Peyer's patch (tissue), 4 donors: ENCODE data around the gene ADAP1. TPM values are rescaled to one million over a fixed set of nuclear protein-coding genes. Genes with fewer than 3 reads are reported as not detected.

Experiments used
- DNase-seq, 3 donors: peaks; one replicate each; pipeline ENCODE4 v3.0.0-alpha.2; 2017 to 2019
- H3K27ac ChIP-seq, 4 donors: fragments of 200-600 bp; sonication (generic); one replicate each; pipeline ENCODE4 v1.5.1; 2016 to 2019
- H3K27me3 ChIP-seq, 2 donors: fragments of 200-600 bp; sonication (generic); one replicate each; pipeline ENCODE4 v1.5.1; 2019
- H3K36me3 ChIP-seq, 3 donors: fragments of 200-600 bp; sonication (generic); one replicate each; pipeline ENCODE4 v1.5.1; 2016 to 2019
- H3K4me1 ChIP-seq, 4 donors: fragments of 200-600 bp; sonication (generic); one replicate each; pipeline ENCODE4 v1.5.1; 2016 to 2019
- H3K4me3 ChIP-seq, 4 donors: fragments of 200-600 bp; sonication (generic); 1 replicate in 3 of 4; 2 replicates in 1 of 4; pipeline ENCODE4 v1.5.1; 2016 to 2019; ENCODE audit warnings: mild to moderate bottlenecking in 1 of 4
- H3K9me3 ChIP-seq, 4 donors: fragments of 200-600 bp; sonication (generic); one replicate each; pipeline ENCODE4 v1.5.1; 2016 to 2019; ENCODE audit warnings: mild to moderate bottlenecking in 1 of 4
- POLR2A ChIP-seq, 2 donors: fragments of 450-650 bp; IDR thresholded peaks; one replicate each; pipeline ENCODE4 v1.5.1; 2017; ENCODE audit warnings: antibody characterized with exemption in 2 of 2, mild to moderate bottlenecking in 2 of 2, moderate library complexity in 2 of 2
- total RNA-seq, 4 donors: library from RNA; depleted of rRNA; stranded (reverse); fragments of >200 nt; gene quantifications; one replicate each; pipeline ENCODE4 v1.1.0, GENCODE V29; 2016
- TF ChIP-seq, protein P1 (sequence below), 6 experiments: fragments of 450-650 bp in 4 of 6; fragments of 200-600 bp in 2 of 6; sonication (generic) in 1 of 6; IDR thresholded peaks; one replicate each; pipeline ENCODE4 v1.5.1; 2017 to 2019; ENCODE audit warnings: antibody characterized with exemption in 6 of 6, mild to moderate bottlenecking in 3 of 6, moderate library complexity in 1 of 6

Gene ADAP1
- total RNA-seq, 4 donors from 2014 or later = 102 to 146 (median 133) TPM

DNA sequence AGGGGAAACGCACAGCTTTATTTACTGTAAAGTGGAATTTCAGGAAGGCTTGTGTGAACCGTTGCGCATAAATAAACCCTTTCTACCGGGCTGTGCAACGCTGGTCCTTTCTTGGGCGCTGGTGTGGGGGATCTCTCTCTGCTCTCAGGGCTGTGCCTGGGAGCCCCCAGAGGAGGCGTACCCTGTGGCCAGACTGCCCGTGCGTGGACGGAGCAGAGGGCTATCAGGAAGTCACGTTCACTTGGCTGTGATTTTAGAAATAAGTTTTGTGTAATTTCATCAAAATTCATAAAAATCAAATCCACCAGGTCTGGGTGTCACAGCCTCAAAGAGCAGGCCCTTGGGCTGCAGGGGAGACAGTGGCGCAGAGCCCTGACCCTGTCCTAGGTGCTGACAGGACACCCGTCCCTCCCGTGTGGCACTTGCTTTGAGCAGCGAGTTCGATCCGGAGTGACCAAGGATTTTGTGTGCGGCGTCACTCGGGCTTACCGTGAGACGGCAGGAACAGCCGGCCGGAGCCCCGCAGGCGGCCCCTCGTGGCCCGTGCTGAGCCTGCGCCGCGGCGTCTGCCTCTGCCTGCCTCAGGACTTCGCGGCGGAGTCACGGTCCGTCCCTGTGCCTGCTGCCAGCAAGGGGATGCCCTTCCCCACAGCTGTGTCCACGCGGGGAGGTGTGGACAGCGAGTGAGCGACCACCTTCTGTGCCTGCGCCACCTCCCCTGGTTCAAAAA lies 58.0 kb downstream of the ADAP1 start:
- Histone ChIP-seq H3K27ac (no peak overlapping the region), H3K36me3 (peaks cover 0 to 80% (median 0%) of the 10 kb centered on the region in 3 donors), H3K4me1 (peaks cover 0 to 12% (median 3%) of the 10 kb centered on the region in 4 donors), H3K9me3 (no peaks in the 10 kb centered on the region), H3K4me3 (no peak overlapping the region), H3K27me3 (no peaks in the 10 kb centered on the region)
- no peak for DNase-seq
- TF ChIP-seq POLR2A (IDR thresholded peaks at IDR 0.05) = no peak
- TF ChIP-seq, protein P1, sequence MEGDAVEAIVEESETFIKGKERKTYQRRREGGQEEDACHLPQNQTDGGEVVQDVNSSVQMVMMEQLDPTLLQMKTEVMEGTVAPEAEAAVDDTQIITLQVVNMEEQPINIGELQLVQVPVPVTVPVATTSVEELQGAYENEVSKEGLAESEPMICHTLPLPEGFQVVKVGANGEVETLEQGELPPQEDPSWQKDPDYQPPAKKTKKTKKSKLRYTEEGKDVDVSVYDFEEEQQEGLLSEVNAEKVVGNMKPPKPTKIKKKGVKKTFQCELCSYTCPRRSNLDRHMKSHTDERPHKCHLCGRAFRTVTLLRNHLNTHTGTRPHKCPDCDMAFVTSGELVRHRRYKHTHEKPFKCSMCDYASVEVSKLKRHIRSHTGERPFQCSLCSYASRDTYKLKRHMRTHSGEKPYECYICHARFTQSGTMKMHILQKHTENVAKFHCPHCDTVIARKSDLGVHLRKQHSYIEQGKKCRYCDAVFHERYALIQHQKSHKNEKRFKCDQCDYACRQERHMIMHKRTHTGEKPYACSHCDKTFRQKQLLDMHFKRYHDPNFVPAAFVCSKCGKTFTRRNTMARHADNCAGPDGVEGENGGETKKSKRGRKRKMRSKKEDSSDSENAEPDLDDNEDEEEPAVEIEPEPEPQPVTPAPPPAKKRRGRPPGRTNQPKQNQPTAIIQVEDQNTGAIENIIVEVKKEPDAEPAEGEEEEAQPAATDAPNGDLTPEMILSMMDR (IDR thresholded peaks at IDR 0.05) = no peak

DNA sequence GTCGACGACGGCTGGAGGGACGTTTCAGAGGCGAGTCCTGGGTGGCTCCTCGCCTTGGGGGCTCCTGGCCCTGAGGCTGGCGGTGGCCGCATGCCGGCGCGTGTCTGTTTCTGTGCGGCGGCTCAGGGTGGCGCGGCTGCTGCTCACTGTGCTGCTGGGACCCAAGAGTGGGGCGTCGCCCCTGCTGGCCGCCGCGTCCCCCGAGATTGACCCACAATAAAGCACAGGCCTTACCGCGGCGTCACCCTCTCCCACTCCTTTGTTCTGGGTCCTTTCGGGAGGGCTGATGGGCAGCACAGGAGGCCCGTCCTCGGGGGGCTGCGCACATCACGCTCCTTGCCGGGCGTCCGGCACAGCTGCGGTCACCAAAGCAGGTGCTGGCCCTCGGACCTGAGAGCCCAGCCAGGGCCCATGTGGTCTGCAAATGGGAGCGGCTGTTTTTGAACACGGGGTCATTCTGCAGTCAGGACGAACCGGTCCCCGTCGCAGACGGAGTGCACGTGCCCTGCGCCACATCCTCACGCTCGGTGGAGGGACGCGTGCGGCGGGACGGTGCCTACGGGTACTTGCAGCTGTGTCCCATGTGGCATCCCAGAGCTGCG lies 58.9 kb downstream of the ADAP1 start:
- Histone ChIP-seq H3K9me3 (no peaks in the 10 kb centered on the region), H3K4me1 (peaks cover 0 to 2% (median 0%) of the 10 kb centered on the region in 4 donors), H3K27me3 (no peaks in the 10 kb centered on the region), H3K36me3 (peaks cover 0 to 90% (median 0%) of the 10 kb centered on the region in 3 donors), H3K4me3 (no peak overlapping the region), H3K27ac (no peak overlapping the region)
- DNase-seq = no peak
- no peak for TF ChIP-seq POLR2A (IDR thresholded peaks at IDR 0.05)
- TF ChIP-seq, protein P1 (IDR thresholded peaks at IDR 0.05) = no peak

DNA sequence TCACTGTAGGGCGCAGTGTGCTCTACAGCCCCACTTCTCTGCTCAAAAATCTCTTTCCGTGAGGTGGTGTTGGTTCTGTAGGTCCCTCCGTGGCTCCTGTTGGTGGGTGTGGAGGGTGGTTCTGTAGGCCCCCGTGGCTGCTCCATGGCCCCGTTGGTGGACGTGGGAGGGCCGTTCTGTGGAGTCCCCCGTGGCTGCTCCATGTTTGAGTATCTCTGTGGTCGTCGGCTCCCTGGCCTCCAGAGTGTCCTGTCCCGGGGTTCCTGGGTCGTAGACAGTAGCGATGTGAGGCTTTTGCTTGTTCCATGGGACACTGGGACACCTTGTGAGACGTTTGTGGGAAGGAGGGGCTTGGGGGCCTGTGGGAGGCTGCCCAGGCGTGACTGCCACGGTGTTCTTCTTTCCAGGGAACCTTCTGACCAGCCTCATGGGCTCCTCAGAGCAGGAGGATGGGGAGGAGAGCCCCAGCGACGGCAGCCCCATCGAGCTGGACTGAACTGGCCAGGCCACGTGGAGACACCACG lies 59.5 kb downstream of the ADAP1 start:
- Histone ChIP-seq H3K4me1 (no peaks in the 10 kb centered on the region), H3K27me3 (no peaks in the 10 kb centered on the region), H3K36me3 (peaks cover 0 to 89% (median 0%) of the 10 kb centered on the region in 3 donors), H3K4me3 (no peak overlapping the region), H3K27ac (no peak overlapping the region), H3K9me3 (no peaks in the 10 kb centered on the region)
- no peak for DNase-seq
- TF ChIP-seq, protein P1 (IDR thresholded peaks at IDR 0.05) = no peak
- no peak for TF ChIP-seq POLR2A (IDR thresholded peaks at IDR 0.05)

- no peak overlapping the region for H3K27ac ChIP-seq
- no peaks in the 10 kb centered on the region for H3K4me1 ChIP-seq
- H3K4me3 ChIP-seq = no peak overlapping the region
- TF ChIP-seq POLR2A (IDR thresholded peaks at IDR 0.05) = no peak
- TF ChIP-seq, protein P1 (IDR thresholded peaks at IDR 0.05) = no peak
- no peak for DNase-seq
- no peaks in the 10 kb centered on the region for H3K27me3 ChIP-seq
- no peaks in the 10 kb centered on the region for H3K9me3 ChIP-seq
- peaks cover 0 to 83% (median 0%) of the 10 kb centered on the region in 3 donors for H3K36me3 ChIP-seq
Measured at GRCh38 chr7:894164-894867, 60.2 kb downstream of the ADAP1 start.

- DNase-seq = no peak
- Histone ChIP-seq H3K36me3 (peaks cover 0 to 83% (median 0%) of the 10 kb centered on the region in 3 donors), H3K27me3 (no peaks in the 10 kb centered on the region), H3K27ac (no peak overlapping the region), H3K4me1 (no peaks in the 10 kb centered on the region), H3K9me3 (no peaks in the 10 kb centered on the region), H3K4me3 (no peak overlapping the region)
- no peak for TF ChIP-seq POLR2A (IDR thresholded peaks at IDR 0.05)
- TF ChIP-seq, protein P1 (IDR thresholded peaks at IDR 0.05) = no peak
Measured at GRCh38 chr7:893686-894085, 60.8 kb downstream of the ADAP1 start.
